Amniotic epithelial cell (primary cell): Measurements from ENCODE around the gene TOR1A.
A peak's percentile ranks its signal among the peaks of the same experiment; 100 is the strongest.

ENCODE experiments used
- DNase-seq: peaks from one replicate; pipeline ENCODE4 v3.0.0-alpha.2; 2010; ENCODE audit warnings: low read depth

The TOR1A gene

DNA sequence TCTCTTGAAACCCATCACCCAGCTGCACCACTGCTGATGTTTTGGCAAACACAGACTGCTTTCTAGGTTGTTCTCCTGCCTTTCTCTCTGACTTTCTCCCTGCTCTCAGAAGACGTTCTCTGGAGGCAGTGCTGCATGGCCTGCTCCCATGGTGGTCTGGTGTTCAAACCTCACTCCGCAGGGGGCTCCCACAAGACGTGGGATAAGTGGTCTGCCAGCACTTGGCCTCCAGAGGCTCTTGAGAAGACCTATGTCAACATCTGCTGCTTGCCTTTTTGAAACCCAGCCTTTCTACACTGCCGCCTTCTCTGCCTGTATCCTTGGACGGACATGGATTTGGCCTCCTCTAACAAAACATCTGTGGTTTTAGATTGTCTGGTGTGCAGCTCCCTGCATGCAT lies 27.9 kb upstream of the TOR1A start:
- DNase-seq: no peak

DNA sequence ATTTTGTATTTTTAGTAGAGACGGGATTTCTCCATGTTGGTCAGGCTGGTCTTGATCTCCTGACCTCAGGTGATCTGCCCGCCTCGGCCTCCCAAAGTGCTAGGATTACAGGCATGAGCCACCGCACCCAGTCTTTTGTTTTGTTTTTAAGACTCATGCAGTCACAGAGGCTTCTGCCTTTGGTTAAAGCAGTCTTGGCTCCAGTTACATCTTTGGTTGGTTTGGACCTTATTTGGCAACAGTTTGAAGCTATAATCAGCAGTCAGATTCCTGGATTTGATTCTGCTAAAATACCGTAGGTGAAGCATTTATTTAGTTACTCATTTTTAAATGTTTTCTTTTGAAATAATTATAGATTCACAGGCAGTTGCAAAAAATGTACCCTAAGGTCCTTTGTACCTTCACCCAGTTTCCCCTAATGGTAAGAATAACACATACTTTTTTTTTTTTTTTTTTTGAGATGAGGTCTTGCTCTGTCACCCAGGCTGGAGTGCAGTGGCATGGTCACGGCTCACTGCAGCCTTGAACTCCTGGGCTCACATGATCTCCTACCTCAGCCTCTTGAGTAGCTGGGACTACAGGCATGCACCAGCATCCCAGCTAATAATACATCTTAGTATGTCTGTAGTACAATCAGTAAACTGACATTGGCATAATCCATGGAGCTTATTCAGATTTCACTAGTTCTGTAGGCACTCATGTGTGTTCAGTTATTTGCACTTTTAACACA lies 27.1 kb upstream of the TOR1A start:
- no peak for DNase-seq

DNA sequence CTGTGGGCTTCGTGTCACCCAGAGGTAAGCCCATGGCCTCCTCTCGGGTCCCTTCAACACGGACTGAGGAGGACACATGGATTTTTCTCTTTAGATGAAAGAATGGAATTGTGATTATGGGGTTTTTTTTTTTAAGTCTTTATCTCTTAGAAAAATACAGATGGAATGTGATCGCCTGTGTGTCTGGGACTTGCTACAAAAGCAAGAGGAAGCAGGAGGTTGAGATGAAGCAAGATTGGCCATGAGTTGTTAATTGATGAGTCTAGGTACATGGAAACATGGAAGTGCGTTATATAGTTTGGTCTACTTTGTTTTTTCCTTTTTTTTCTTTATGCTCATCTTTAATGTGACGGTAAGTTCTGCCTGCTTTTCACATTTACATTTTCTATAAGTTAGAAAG lies 26.0 kb upstream of the TOR1A start:
- no peak for DNase-seq

DNA sequence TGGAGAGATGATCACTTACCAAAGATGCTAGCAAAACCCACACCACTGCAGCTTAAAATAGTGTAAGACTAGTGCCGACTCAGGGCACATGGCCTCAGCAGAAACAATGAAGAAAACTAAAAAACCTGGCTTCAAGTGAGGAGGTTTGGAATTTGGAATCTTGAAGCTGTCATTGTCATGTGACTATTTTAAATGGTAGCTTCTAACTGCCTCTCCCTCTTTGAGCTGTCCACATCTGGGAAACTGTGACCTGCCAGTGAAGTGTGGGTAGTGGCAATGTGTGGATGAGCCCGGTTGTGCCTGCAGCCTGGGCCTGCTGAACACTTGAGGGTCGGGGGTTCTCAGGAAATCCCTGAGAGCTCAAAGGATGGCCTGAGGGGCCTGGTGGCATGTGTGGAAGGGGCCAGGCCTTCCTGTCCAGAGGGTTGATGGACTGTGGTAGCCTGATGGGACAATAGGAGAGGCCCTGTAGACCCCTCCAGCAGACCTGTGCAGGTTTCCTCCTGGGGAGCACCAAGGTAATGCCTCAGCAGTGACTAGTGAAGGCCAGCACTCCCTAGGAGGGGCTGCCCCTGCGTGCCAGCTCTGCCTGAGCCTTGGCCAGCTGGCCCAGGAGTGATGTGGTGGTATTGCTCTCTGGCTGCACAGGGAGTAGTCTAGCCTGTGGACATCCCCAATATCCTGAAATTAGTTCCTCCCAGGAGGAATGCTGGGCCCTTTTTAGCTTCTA lies 24.9 kb upstream of the TOR1A start:
- DNase-seq: no peak

DNA sequence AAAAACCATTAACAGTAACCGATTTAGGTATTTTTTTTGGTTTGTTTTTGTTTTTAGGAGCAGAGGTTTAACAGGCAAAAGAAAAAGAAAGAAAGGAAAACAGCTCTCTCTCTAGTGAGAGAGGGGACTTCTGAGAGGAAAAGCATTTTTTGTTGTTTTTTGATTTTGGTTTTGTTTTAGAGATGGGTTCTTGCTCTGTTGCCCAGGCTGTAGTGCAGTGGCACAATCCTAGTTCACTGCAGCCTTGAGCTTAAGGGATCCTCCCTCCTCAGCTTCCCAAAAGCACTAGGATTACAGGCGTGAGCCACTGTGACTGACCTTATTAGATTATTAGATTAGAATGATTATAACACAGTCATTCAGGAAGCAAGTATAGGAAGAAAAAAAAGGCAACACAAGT lies 21.4 kb upstream of the TOR1A start:
- DNase-seq: no peak

DNA sequence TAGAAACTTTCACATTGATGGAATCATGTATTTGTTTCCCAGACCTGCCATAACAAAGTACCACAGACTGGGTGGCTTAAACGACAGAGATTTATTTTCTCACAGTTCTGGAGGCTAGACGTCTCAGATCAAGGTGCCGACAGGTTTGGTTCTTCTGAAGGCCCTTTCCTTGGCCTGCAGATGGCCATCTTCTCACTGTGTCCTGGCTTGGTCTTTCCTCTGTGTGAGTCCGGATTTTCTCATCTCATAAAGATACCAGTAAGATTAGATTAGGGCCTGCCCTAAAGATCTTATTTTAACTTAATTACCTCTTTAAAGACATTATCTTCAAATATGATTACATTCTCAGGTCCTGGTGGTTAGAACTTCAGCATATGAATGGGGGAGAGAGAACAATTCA lies 17.1 kb upstream of the TOR1A start:
- DNase-seq: no peak

DNA sequence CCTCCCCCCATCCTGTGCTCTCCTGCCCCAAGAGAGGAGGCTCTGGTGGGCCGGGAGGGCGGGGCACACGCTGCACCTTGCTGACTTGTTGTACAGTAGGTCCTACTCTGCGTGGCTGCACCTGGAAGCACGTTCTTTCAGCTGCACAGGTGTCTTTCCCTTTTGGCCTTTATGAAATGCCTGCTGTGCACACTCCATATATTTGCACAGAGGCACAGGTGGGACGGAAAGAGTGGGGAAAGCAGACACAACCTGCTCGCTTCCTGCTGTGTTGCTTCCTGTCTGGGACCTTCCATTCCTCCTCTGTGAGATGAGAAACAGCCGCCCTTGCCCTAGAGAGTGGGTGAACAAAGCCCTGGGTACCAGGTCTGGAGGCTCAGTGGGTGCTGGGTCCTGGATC lies 16.1 kb upstream of the TOR1A start:
- no peak for DNase-seq

DNA sequence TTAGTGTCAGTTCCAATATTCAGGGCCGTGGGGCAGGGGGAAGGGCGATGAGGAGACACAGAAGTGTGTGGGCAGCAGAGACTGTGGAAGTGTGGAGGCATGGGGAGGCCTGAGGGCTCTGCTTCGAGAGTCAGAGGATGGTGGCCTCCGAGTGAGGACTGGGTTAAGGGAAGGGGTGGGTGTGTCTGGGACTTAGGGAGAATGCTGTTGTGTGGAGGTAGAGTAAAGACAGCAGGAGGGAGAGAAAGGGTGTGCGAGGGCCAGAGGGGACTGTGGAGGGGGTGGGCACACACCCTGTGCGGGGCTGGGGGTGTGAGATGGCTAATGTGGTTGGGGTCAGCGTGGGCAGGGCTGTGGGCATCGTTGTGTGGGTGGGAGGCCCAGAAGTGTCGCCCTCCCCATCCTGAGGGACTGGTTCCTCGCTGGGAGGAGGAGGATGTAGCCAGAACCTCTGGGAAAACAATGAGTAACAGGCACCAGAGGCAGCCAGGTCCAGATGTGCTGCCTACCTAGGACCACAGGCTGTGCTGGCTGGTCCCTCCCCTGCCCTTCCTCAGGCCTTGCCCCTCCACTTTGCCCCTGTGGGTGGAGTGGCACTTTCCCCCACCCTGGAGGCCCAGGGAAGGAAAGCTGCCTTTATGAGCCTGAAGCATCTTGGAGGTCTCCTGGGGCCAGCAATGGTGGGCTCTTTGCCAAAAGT lies 15.5 kb upstream of the TOR1A start:
- no peak for DNase-seq

DNA sequence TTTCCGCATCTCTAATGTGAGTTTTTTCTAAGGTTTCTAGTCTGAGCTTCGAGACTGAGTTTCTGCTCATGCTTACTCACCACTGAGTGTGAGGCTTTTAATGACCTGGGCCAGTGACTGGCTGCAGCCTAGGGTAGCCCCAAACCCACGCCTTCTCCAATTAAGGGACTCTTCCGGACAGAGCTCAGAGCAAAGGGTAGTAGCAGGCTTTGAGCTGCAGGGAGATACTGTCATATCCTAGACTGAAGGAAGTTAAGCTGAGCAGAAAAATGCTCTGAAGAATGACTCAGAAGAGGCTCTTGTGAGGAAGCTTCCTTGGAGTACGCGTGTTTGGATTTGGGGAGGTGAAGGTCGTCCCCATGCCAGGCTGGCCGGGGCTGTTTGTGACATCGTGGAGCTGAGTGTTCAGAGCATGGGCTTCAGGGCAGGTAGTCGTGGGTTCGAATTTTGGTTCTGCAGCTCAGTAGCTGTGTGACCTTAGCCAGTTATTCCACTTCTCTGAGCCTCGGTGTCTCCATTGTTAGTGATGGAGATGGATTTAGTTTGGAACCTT lies 14.8 kb upstream of the TOR1A start:
- DNase-seq: peak; percentile 84

DNA sequence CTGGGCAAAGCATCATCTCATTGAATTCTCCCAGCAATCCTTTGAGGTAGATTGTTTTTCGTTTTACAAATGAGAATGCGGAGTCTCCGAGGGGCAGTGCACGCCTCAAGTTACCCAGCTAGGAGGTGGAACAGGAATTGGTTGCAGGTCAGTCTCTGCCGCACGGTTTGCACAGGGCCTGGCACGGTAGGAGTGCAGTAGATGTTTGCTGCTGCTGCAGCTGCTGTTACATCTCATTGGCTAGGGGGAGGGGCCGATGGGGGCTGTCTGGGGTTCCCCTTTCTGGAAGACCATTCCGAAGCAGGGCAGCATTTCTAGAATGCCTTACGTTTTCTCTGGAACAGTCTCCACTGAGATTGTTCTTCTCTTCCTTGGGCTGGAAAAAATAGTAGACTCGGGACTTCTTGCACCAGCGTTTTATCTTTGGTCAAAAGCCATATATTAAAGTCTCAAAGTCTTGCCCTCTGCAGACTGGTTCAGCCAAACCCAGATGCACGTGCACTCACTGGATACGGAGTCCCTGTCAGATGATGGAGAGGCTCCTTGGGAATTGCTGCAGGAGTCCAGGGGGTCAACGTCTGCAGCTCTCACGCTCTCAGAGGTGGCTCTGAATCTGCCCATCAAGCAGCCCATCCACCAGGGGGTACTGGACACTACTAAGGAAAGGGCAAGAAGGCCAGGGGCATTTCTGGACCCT lies 12.5 kb upstream of the TOR1A start:
- DNase-seq: no peak

DNA sequence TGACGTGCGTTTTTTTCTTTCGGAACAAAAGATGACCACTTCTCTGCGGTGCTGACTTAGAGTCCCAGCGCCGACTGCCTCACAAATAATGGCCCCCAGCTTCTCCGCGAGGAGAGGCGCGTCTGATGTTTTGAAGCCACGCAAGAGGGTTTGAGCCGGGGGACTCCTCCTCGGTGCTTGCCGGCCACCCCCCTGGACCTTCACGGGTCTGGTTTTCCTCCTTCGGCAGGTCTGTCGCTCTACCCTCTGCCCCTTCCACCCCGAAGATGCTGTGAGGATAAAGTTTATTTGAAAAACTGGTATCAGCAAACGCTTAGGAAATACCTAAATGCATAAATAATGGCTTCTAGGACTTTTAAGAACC lies 11.9 kb upstream of the TOR1A start:
- no peak for DNase-seq

DNA sequence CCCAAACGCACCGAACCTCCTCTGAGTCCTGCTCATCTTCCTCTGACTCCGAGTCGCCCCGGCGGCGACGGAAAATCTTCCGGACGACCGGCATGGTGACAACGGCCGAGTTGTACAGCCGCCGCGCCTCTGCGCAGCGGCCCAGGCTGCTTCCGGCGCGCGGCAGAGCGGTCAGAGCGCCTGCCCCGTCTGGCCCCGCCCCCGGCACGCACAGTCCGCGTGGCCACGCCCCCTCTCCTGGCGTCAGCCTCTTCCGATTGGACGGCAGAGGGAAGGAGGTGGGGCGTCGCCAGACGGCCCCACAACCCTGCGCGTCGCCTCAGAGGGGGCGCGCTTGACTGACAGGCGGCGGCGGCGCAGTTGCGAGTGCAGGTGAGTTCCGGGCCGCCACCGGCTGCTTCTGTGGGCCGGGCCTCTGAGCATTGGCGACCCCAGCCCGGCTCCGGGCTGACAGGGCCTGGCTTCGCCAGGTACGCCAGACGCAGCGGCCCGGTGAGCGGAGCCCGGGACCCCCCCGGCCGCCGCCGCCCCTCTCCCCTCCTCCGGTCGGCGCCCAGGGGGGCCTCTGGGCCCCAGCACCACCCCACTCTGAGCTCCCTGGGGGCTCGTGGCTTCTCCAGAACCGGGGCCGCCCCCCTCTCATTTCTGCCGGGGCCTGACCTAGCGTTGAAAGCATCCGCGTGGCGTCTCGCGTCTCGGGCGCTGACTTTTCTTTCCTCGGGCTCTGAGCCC lies 11.4 kb upstream of the TOR1A start, which contains the start of the genes C9orf78 and USP20:
C9orf78 (minus strand) TSS at position 148 of the 732 bp plus-strand sequence; CDS start at position 94, 54 bp downstream.
USP20 (plus strand) TSS at position 331 of the 732 bp plus-strand sequence. CDS start 17,098 bp downstream, outside the sequence.
- peak; percentile 86 for DNase-seq

DNA sequence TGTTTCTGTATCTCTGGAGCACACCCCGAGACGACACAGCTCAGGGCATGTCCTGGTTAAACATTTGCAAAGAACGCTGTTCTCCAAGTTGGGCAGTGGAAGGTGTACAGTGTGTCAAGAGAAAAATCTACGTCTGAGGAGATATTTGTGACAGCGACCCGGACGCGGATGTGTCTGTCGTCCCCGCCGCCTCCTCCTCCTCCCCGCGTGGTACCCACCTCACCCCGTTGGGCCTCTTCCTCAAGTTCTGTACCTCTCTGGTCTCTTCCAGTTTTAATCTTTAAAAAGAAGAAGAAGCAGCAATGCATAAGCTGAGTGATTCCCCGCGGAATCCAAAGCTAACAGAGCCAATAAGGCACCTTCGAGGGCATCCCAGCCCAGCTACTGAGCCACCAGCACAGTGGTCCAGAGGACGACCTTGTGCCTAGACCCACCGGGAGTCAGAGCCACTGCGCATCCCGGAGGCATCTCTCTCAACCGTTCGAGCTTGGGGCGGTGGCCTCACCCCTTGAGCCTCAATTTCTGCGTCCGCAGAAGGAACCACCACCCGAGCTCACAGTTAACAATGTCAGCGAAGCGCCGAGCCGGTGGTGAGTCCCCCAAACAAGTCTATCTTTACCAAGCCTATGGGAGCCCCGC lies 10.7 kb upstream of the TOR1A start:
- no peak for DNase-seq

DNA sequence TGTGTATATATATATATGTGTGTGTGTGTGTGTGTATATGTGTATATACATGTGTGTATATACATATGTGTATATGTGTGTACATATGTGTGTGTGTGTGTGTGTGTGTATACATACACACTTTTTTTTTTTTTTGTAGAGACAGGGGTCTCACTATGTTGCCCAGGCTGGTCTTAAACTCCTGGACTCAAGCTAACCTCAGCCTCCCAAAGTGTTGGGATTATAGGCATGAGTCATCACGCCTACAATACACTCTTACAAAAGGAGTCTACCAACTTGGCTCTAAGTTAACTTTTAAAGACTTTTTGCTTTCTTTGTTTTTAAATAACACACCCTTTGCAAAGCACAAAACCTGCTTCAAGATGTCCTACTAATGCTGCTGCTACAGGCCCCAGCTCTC lies 9.0 kb upstream of the TOR1A start:
- peak; percentile 40 for DNase-seq

DNA sequence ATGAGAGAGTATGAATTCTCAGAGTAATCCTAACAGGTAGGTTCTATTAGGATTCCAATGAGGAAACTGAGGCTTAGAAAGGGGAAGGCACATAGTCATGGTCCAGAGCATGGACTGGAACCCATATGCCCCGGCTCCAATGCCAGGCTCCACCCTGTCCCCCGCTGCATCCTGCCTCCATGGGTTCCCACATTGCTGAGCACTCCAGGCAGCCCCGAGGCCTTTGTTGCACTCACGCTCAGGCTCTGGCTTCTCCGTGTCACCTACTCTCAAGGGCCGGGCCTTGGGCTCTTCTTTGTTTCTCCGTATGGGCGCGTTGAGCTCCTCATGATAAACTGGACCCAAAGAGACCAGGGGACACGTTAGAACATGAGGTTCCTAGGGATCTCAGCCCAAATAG lies 5.0 kb upstream of the TOR1A start:
- no peak for DNase-seq

DNA sequence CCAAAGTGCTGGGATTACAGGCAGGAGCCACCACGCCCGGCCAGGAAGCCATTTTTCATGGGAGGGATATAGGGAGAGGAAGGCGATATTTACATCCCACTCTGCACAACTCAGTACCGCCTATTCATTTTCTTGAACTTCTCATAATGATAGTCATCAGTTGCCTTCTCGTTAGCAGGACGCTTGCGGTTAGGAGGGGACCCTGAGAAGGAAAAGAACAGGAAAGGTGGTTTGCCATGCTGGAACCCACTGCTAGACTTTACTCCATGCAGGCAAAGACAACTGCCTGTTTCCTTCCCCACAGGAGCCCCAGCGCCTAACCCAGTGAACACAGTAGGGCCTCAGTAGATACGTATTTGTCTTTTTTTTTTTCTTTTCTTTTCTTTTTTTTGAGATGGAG lies 4.1 kb upstream of the TOR1A start:
- DNase-seq: no peak

DNA sequence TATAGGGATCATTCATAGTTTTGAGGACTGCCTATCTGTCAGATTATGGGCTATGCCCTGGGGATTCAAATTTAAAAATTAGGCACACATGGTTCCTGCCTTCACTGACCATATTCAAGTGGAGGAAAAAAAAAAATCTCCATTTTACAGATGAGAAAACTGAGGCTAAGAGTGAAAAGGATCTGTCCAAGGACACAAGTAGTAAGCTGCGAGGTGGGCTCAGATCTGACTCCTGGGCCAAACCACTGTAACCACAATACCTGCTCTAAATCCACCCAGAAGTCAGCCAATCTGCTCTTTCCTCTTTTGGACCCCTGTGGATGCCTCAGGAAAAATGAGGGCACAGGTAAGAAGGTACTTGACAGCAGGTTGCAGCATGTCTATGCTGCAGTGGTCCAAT lies 2.8 kb upstream of the TOR1A start:
- no peak for DNase-seq

DNA sequence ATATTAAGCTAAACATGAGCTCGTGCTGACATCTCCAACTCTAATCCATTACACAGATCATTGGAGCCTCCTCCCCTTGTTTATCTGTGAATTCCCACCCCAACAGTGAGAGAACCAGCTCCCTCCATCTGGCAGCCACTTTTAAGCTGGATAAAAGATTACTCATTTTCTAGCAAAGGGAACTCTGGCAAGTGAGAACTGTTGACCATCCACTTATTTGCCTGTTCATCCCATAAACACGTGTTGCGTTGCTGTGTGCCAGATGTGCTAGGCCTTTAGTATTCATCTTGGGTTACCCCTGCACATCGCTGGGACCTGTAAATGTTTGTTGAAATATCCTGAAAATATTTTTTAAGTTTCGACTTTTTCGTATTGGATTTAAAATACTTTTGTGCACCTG lies 2.4 kb upstream of the TOR1A start:
- DNase-seq: no peak

DNA sequence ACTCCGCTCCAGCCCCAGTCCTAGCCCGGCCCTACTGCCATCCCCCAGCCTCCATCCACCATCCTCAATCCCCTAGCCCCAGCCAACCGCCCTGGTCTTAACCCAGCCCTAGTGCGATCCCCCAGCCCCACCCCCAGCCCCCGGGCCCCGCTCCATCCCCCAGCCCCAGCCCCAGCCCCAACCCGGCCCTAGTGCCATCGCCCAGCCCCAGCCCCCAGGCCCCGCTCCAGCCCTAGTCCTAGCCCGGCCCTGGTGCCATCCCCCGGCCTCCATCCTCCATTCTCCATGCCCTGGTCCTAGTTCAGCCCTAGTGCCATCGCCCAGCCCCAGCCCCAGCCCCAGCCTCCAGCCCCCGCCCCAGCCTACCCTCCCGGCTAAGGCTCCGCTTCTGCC lies 398 bp downstream of the TOR1A start:
- no peak for DNase-seq

DNA sequence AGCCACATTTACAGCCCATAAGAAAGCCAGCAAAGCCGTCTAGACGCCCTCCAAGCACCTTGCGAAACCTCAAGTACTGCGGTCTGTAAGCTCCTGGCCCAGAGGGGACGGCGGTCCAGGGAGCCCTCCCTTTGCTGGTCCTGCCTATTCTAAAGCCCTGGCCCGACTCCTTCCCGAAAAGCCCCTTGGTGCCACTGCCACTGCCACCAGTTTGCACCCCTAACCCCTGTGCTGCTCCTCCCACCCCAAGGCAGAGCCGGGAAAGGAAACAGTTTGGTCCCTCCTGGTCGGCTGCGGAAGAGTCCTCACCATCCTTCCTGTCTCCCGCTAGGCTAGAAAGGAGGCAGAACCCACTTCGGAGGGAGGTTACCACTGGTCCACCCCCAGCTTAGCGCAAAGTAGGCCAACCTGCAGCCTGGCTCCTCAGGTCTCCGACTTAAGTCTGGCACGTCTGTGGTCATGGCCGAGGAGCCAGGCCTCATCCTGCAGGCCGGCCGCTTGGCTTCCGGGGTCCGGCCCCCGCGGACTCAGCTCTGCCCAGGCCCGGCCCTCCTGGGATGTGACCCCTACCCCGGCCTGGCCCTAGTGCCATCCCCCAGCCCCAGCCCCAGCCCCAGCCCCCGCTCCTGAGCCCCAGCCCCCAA lies 916 bp downstream of the TOR1A start:
- peak; percentile 55 for DNase-seq
